GM12891 (cell line): ENCODE results near the gene CYBRD1.

Source experiments
- POLR2A ChIP-seq: IDR thresholded peaks from 2 replicates; pipeline ENCODE4 v1.6.1; 2011; ENCODE audit warnings: low read depth, low read length, control low read depth
- POLR2AphosphoS5 ChIP-seq: IDR thresholded peaks from 2 replicates; pipeline ENCODE4 v1.6.1; 2011; ENCODE audit warnings: low read depth, low read length, control low read depth

- TF ChIP-seq POLR2A (no peak), POLR2AphosphoS5 (no peak)
Observed at GRCh38 chr2:171557363-171557762, 35.1 kb downstream of the CYBRD1 start.
